B cell (primary cell): ENCODE measurements around the gene OST4. TPM values are rescaled to one million over a fixed set of nuclear protein-coding genes. Genes with fewer than 3 reads are reported as not detected.

Source experiments
- ATAC-seq: fragments of 200-7000 bp; cut with Tn5 transposase; one replicate; pipeline ENCODE4 v1.10.0; 2021; ENCODE audit warnings: low read depth, mild to moderate bottlenecking, moderate number of reproducible peaks, moderate library complexity
- CTCF ChIA-PET: fragments of 350-600 bp; sonication (Branson Sonifier 250); formaldehyde crosslinking; loops from one replicate; lab custom pipeline; 2021; ENCODE audit warnings: antibody characterized with exemption, inconsistent platforms; lab: Charles Lee
- POLR2A ChIA-PET: fragments of 350-600 bp; sonication (Branson Sonifier 250); formaldehyde crosslinking; loops from one replicate; lab custom pipeline; 2021; ENCODE audit warnings: antibody characterized with exemption; lab: Charles Lee
- DNase-seq: peaks from one replicate; pipeline ENCODE4 v3.0.0; 2013
- H2AFZ ChIP-seq: 2 replicates; pipeline ENCODE4 v1.6.1; 2012; ENCODE audit warnings: mild to moderate bottlenecking, low read depth, low read length; ENCODE audit not compliant: insufficient read depth, poor library complexity, severe bottlenecking
- H3K27ac ChIP-seq, 2 donors: 1 replicate in 1 of 2; 2 replicates in 1 of 2; pipeline ENCODE4 v1.5.1; 2012 to 2013; ENCODE audit warnings: low read length in 2 of 2, mild to moderate bottlenecking in 2 of 2, moderate library complexity in 1 of 2
- H3K27me3 ChIP-seq, 4 experiments: fragments of 200-600 bp in 1 of 4; sonication (generic) in 1 of 4; replicated peaks in 1 of 4; 1 replicate in 2 of 4; 2 replicates in 2 of 4; pipeline versions ENCODE4 v1.6.1 to v1.7.0; 2013 to 2016; ENCODE audit warnings: low read length in 3 of 4, mild to moderate bottlenecking in 2 of 4, mixed read lengths in 1 of 4, moderate library complexity in 1 of 4; ENCODE audit not compliant: insufficient read depth in 4 of 4, control insufficient read depth in 3 of 4; ENCODE audit errors: control extremely low read depth in 1 of 4
- H3K36me3 ChIP-seq, 2 experiments: replicated peaks in 1 of 2; 1 replicate in 1 of 2; 2 replicates in 1 of 2; pipeline versions ENCODE4 v1.6.1 to v1.7.1; 2013; ENCODE audit warnings: low read length in 1 of 2; ENCODE audit not compliant: insufficient read depth in 2 of 2, control insufficient read depth in 1 of 2; ENCODE audit errors: control extremely low read depth in 1 of 2, extremely low read depth in 1 of 2
- H3K4me1 ChIP-seq, 2 donors: fragments of 200-600 bp in 1 of 2; sonication (generic) in 1 of 2; 1 replicate in 1 of 2; 2 replicates in 1 of 2; pipeline versions ENCODE4 v1.5.1 to v1.6.1; 2013 to 2017; ENCODE audit warnings: low read length in 2 of 2; ENCODE audit not compliant: control insufficient read depth in 2 of 2, insufficient read depth in 2 of 2
- H3K4me2 ChIP-seq: replicated peaks from 2 replicates; pipeline ENCODE3; 2012; ENCODE audit warnings: mild to moderate bottlenecking, low read depth, low read length; ENCODE audit not compliant: poor library complexity, severe bottlenecking
- H3K4me3 ChIP-seq, 5 experiments: fragments of 200-600 bp in 1 of 5; sonication (generic) in 1 of 5; 1 replicate in 3 of 5; 2 replicates in 2 of 5; pipeline versions ENCODE4 v1.5.1 to v1.7.0; 2011 to 2016; ENCODE audit warnings: low read length in 4 of 5, mild to moderate bottlenecking in 4 of 5, low read depth in 2 of 5, control low read depth in 1 of 5, moderate library complexity in 1 of 5; ENCODE audit not compliant: insufficient read depth in 1 of 5; ENCODE audit errors: control extremely low read depth in 1 of 5, extremely low read depth in 1 of 5
- H3K79me2 ChIP-seq: fragments of 200-600 bp; sonication (generic); one replicate; pipeline ENCODE4 v1.6.0; 2016; ENCODE audit warnings: low read length; ENCODE audit not compliant: control insufficient read depth, insufficient read depth
- H3K9ac ChIP-seq: fragments of 200-600 bp; sonication (generic); 2 replicates; pipeline ENCODE4 v1.6.1; 2017; ENCODE audit warnings: mild to moderate bottlenecking, low read length, moderate library complexity
- H3K9me3 ChIP-seq, 3 donors: one replicate each; pipeline versions ENCODE4 v1.6.1 to v1.7.1; 2013; ENCODE audit warnings: low read length in 2 of 3; ENCODE audit not compliant: control insufficient read depth in 2 of 3, insufficient read depth in 1 of 3; ENCODE audit errors: control extremely low read depth in 1 of 3
- H4K20me1 ChIP-seq: 2 replicates; pipeline ENCODE4 v1.6.0; 2012; ENCODE audit warnings: mild to moderate bottlenecking, low read length; ENCODE audit not compliant: insufficient read depth, control insufficient read depth, poor library complexity, severe bottlenecking
- H3K27ac Mint-ChIP-seq: one replicate; pipeline ENCODE4 v1.8.0; 2021; ENCODE audit warnings: mixed read lengths
- H3K27me3 Mint-ChIP-seq: one replicate; pipeline ENCODE4 v1.8.0; 2021; ENCODE audit warnings: mixed read lengths
- H3K4me1 Mint-ChIP-seq: one replicate; pipeline ENCODE4 v1.8.0; 2021; ENCODE audit warnings: mixed read lengths
- H3K4me3 Mint-ChIP-seq: one replicate; pipeline ENCODE4 v1.8.0; 2021; ENCODE audit warnings: mixed read lengths
- H3K9me3 Mint-ChIP-seq: one replicate; pipeline ENCODE4 v1.8.0; 2022; ENCODE audit warnings: mixed read lengths; ENCODE audit not compliant: insufficient read depth
- EZH2 ChIP-seq: IDR thresholded peaks from 2 replicates; pipeline ENCODE4 v1.6.1; 2012; ENCODE audit warnings: borderline replicate concordance, low read depth, mild to moderate bottlenecking, moderate library complexity, low read length; ENCODE audit not compliant: insufficient read depth, poor library complexity, severe bottlenecking
- WGBS: methylation state at CpG from one replicate; pipeline ENCODE4 v1.1.5; 2013; ENCODE audit warnings: missing lambda C conversion rate; ENCODE audit not compliant: insufficient coverage; 5-methylcytosine and 5-hydroxymethylcytosine counted together
- intact Hi-C: fragments of 100-400 bp; cut with micrococcal nuclease; formaldehyde crosslinking; loops from one replicate; pipeline ENCODE4 v1.10.0; 2022
- polyA plus RNA-seq: library from polyadenylated mRNA; depleted of rRNA; stranded (reverse); fragments of >200 nt; gene quantifications from 2 replicates; pipeline ENCODE4 v1.2.3, GENCODE V29; 2012
- total RNA-seq, 2 donors: library from RNA; stranded (reverse); fragments of 120-200 nt in 1 of 2; gene quantifications; 1 replicate in 1 of 2; 2 replicates in 1 of 2; pipeline versions ENCODE4 v1.2.3 to v1.2.4, GENCODE V29; 2013 to 2022
- TF ChIP-seq, protein P1 (sequence below): fragments of 200-600 bp; IDR thresholded peaks from one replicate; pipeline ENCODE4 v1.8.0; 2022; ENCODE audit warnings: antibody characterized with exemption, mild to moderate bottlenecking

The OST4 gene
- total and polyA plus RNA-seq, 2 donors (not counting 1 experiment from before 2014, with no cell fraction given): 195 to 257 TPM

DNA sequence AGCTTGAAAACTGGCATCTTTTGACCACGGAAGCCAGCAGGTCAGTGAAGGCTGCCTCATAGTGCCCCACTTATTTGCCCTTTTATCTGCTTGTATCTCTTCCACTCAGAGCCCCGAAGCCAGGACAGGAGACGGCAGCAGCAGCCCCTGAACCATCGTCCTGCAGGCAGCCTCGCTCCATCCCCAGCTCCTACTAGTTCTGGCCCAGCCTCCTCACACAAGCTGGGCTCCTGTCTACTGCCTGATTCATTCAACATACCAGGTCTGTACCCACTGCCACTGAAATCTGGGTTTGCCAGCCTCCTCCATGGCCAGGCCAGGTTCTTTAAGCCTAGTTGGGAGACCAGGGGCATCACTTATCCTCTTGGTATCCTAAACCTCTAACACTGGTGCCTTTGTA is 4.1 kb downstream of the OST4 start:
- 93% methylated on average over 5 of the region's 5 CpGs for whole genome bisulfite sequencing
- Histone ChIP-seq H3K4me3 (no peak overlapping the region), H3K9me3 (no peaks in the 10 kb centered on the region), H3K27me3 (no peaks in the 10 kb centered on the region), H3K4me1 (peaks cover 19 to 25% of the 10 kb centered on the region in 2 donors), H4K20me1 (peaks cover 17% of the 10 kb centered on the region), H2AFZ (no peak overlapping the region), H3K9ac (no peak overlapping the region), H3K27ac (no peak overlapping the region), H3K79me2 (peaks cover 39% of the 10 kb centered on the region), H3K36me3 (peaks cover 6 to 40% of the 10 kb centered on the region in 2 experiments), H3K4me2 (no peak overlapping the region)
- Mint-ChIP-seq H3K9me3 (no peaks in the 10 kb centered on the region), H3K27ac (no peak overlapping the region), H3K4me1 (peaks cover 37% of the 10 kb centered on the region), H3K4me3 (no peak overlapping the region), H3K27me3 (no peaks in the 10 kb centered on the region)
- DNase-seq (no peak), ATAC-seq (no peak)
- TF ChIP-seq EZH2: no peak
- TF ChIP-seq, protein P1, sequence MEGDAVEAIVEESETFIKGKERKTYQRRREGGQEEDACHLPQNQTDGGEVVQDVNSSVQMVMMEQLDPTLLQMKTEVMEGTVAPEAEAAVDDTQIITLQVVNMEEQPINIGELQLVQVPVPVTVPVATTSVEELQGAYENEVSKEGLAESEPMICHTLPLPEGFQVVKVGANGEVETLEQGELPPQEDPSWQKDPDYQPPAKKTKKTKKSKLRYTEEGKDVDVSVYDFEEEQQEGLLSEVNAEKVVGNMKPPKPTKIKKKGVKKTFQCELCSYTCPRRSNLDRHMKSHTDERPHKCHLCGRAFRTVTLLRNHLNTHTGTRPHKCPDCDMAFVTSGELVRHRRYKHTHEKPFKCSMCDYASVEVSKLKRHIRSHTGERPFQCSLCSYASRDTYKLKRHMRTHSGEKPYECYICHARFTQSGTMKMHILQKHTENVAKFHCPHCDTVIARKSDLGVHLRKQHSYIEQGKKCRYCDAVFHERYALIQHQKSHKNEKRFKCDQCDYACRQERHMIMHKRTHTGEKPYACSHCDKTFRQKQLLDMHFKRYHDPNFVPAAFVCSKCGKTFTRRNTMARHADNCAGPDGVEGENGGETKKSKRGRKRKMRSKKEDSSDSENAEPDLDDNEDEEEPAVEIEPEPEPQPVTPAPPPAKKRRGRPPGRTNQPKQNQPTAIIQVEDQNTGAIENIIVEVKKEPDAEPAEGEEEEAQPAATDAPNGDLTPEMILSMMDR: no peak
- intact Hi-C loops: no loop called here
- ChIA-PET CTCF (no interaction called here), POLR2A (interaction anchor here (0.5 to 1.8 kb wide), 3 partner anchors 13 to 338 kb away, joined by 3 to 7 read pairs (median 6); partner anchors contain the start of gene AGBL5)

DNA sequence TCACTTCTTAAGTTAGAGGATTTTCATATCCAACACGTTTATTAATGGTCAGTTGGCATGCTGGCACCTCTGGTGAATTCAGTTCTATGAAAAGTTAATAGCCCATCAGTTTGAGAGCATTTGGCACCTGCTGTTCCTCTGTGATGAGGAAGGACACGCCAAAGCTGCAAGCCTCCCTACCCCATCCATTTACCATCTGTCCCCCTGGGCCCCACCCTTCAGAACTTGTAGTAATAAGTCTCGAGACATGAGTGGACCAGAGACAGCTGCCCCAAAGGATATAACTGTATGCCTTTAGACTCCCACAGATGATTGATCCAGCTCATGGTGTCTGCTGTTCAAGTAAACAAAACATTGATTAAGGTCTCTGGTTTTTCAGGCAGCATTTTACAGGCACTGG is 6.3 kb downstream of the OST4 start:
- Mint-ChIP-seq H3K27ac (no peak overlapping the region), H3K27me3 (no peaks in the 10 kb centered on the region), H3K4me1 (peaks cover 23% of the 10 kb centered on the region), H3K9me3 (no peaks in the 10 kb centered on the region), H3K4me3 (no peak overlapping the region)
- peaks cover 6 to 9% of the 10 kb centered on the region in 2 donors for H3K4me1 ChIP-seq
- H3K4me3 ChIP-seq: no peak overlapping the region
- intact Hi-C loops: no loop called here
- TF ChIP-seq, protein P1: no peak
- no peak for TF ChIP-seq EZH2
- H3K27me3 ChIP-seq: no peaks in the 10 kb centered on the region
- no peak overlapping the region for H3K27ac ChIP-seq
- H3K9me3 ChIP-seq: no peaks in the 10 kb centered on the region
- 100% methylated on average over 2 of the region's 3 CpGs for WGBS
- no peak for ATAC-seq
- H2AFZ ChIP-seq: no peak overlapping the region
- H3K36me3 ChIP-seq: peaks cover 6 to 39% of the 10 kb centered on the region in 2 experiments
- no peak for DNase-seq
- H3K9ac ChIP-seq: no peak overlapping the region
- H3K79me2 ChIP-seq: peaks cover 28% of the 10 kb centered on the region
- ChIA-PET CTCF (interaction anchor here (0.8 to 1.4 kb wide), 2 partner anchors 9 to 103 kb away, joined by 3 to 7 read pairs; no protein-coding TSS in a partner anchor), POLR2A (interaction anchor here (1.3 kb wide), 1 partner anchor 14 kb away, joined by 4 read pairs; the partner anchor contains the start of gene AGBL5)
- H4K20me1 ChIP-seq: peaks cover 16% of the 10 kb centered on the region
- H3K4me2 ChIP-seq: no peak overlapping the region
